HEK293 (cell line): ENCODE measurements around the gene IL1RL2.

Experiments used
- CTCF ChIA-PET: fragments of 350-600 bp; formaldehyde crosslinking; extraction: SDS; loops from one replicate; lab custom pipeline; 2021; ENCODE audit warnings: antibody characterized with exemption; lab: Yijun Ruan, JAX
- POLR2A ChIA-PET: fragments of 300-600 bp; formaldehyde crosslinking; extraction: SDS; loops from one replicate; lab custom pipeline; 2020; ENCODE audit warnings: antibody characterized with exemption, inconsistent platforms; lab: Yijun Ruan, JAX
- H3K27ac ChIP-seq: fragments of 200-500 bp; sonication (Bioruptor generic); 2 replicates; pipeline ENCODE4 v1.5.1; 2014; ENCODE audit warnings: low read depth, low read length, control low read depth, inconsistent platforms; ENCODE audit errors: extremely low read depth
- H3K36me3 ChIP-seq, 2 experiments: fragments of 200-500 bp in 1 of 2; sonication (Bioruptor generic) in 1 of 2; 1 replicate in 1 of 2; 2 replicates in 1 of 2; pipeline ENCODE4 v1.5.1; 2014 to 2017; ENCODE audit warnings: inconsistent platforms in 2 of 2, low read length in 2 of 2; ENCODE audit not compliant: control insufficient read depth in 2 of 2, insufficient read depth in 1 of 2
- H3K4me1 ChIP-seq: fragments of 200-500 bp; sonication (Bioruptor generic); 2 replicates; pipeline ENCODE4 v1.5.1; 2014; ENCODE audit warnings: mild to moderate bottlenecking, low read length, inconsistent platforms; ENCODE audit not compliant: control insufficient read depth, insufficient read depth
- H3K4me3 ChIP-seq: 2 replicates; pipeline ENCODE4 v1.5.1; 2011; ENCODE audit warnings: low read depth, mild to moderate bottlenecking, control low read depth, low read length, moderate library complexity
- H3K9me3 ChIP-seq: fragments of 200-500 bp; sonication (Bioruptor generic); 2 replicates; pipeline ENCODE4 v1.5.1; 2014; ENCODE audit warnings: low read depth, low read length, inconsistent platforms; ENCODE audit not compliant: control insufficient read depth, insufficient read depth
- BCL11A ChIP-seq: fragments of 450-650 bp; formaldehyde crosslinking; IDR thresholded peaks from 2 replicates; pipeline ENCODE4 v1.5.1; 2016; ENCODE audit warnings: low read depth, missing biosample characterization, missing genetic modification characterization
- GLI4 ChIP-seq: fragments of 450-650 bp; formaldehyde crosslinking; IDR thresholded peaks from 2 replicates; pipeline ENCODE4 v1.5.1; 2016; ENCODE audit warnings: missing biosample characterization, missing genetic modification characterization
- MZF1 ChIP-seq: fragments of 450-650 bp; formaldehyde crosslinking; IDR thresholded peaks from 2 replicates; pipeline ENCODE4 v1.5.1; 2017; ENCODE audit warnings: missing biosample characterization, missing genetic modification characterization, borderline replicate concordance
- YY2 ChIP-seq: fragments of 450-650 bp; formaldehyde crosslinking; IDR thresholded peaks from 2 replicates; pipeline ENCODE4 v1.5.1; 2016; ENCODE audit warnings: missing biosample characterization, missing genetic modification characterization
- ZBTB1 ChIP-seq: fragments of 450-650 bp; formaldehyde crosslinking; IDR thresholded peaks from 2 replicates; pipeline ENCODE4 v1.5.1; 2016; ENCODE audit warnings: missing biosample characterization, missing genetic modification characterization
- ZBTB11 ChIP-seq: fragments of 450-650 bp; formaldehyde crosslinking; conservative IDR thresholded peaks from 2 replicates; pipeline ENCODE4 v1.5.1; 2016; ENCODE audit warnings: low read depth, missing biosample characterization, missing genetic modification characterization
- ZFP37 ChIP-seq: fragments of 450-650 bp; formaldehyde crosslinking; IDR thresholded peaks from 2 replicates; pipeline ENCODE4 v1.5.1; 2016; ENCODE audit warnings: missing biosample characterization, missing genetic modification characterization
- ZFP41 ChIP-seq: fragments of 450-650 bp; formaldehyde crosslinking; IDR thresholded peaks from 2 replicates; pipeline ENCODE4 v1.5.1; 2016; ENCODE audit warnings: missing biosample characterization, missing genetic modification characterization, borderline replicate concordance
- ZNF214 ChIP-seq: fragments of 450-650 bp; formaldehyde crosslinking; IDR thresholded peaks from 2 replicates; pipeline ENCODE4 v1.5.1; 2017; ENCODE audit warnings: missing biosample characterization, mild to moderate bottlenecking, missing genetic modification characterization, borderline replicate concordance
- ZNF37A ChIP-seq: fragments of 450-650 bp; IDR thresholded peaks from 2 replicates; pipeline ENCODE4 v1.5.1; 2018; ENCODE audit warnings: missing biosample characterization, missing genetic modification characterization
- ZNF510 ChIP-seq: fragments of 450-650 bp; formaldehyde crosslinking; IDR thresholded peaks from 2 replicates; pipeline ENCODE4 v1.5.1; 2018; ENCODE audit warnings: mild to moderate bottlenecking, missing genetic modification characterization, missing biosample characterization; ENCODE audit not compliant: insufficient replicate concordance
- ZNF530 ChIP-seq: fragments of 450-650 bp; formaldehyde crosslinking; IDR thresholded peaks from 2 replicates; pipeline ENCODE4 v1.5.1; 2016; ENCODE audit warnings: low read depth, missing biosample characterization, missing genetic modification characterization
- ZNF549 ChIP-seq: fragments of 450-650 bp; IDR thresholded peaks from 2 replicates; pipeline ENCODE4 v1.5.1; 2018; ENCODE audit warnings: missing biosample characterization, missing genetic modification characterization, mild to moderate bottlenecking, inconsistent platforms, moderate library complexity
- ZNF629 ChIP-seq: fragments of 450-650 bp; formaldehyde crosslinking; IDR thresholded peaks from 2 replicates; pipeline ENCODE4 v1.5.1; 2017; ENCODE audit warnings: missing biosample characterization, missing genetic modification characterization
- ZNF664 ChIP-seq: fragments of 450-650 bp; formaldehyde crosslinking; IDR thresholded peaks from 2 replicates; pipeline ENCODE4 v1.5.1; 2016; ENCODE audit warnings: missing biosample characterization, missing genetic modification characterization
- ZNF776 ChIP-seq: fragments of 450-650 bp; formaldehyde crosslinking; IDR thresholded peaks from 2 replicates; pipeline ENCODE4 v1.5.0; 2017; ENCODE audit warnings: missing biosample characterization, missing genetic modification characterization, borderline replicate concordance
- ZNF792 ChIP-seq: fragments of 450-650 bp; formaldehyde crosslinking; IDR thresholded peaks from 2 replicates; pipeline ENCODE4 v1.5.1; 2016; ENCODE audit warnings: missing biosample characterization, missing genetic modification characterization
- ZNF843 ChIP-seq: fragments of 450-650 bp; formaldehyde crosslinking; IDR thresholded peaks from 2 replicates; pipeline ENCODE4 v1.5.1; 2016; ENCODE audit warnings: missing biosample characterization, missing genetic modification characterization

Gene IL1RL2

GRCh38 chr2:102191501-102191900 is 4.7 kb downstream of the IL1RL2 start:
- H3K4me1 ChIP-seq, result no peaks in the 10 kb centered on the region
- no peaks in the 10 kb centered on the region for H3K36me3 ChIP-seq
- CTCF ChIA-PET, result no interaction called here
- POLR2A ChIA-PET, result no interaction called here
- no peaks in the 10 kb centered on the region for H3K9me3 ChIP-seq
- no peak for TF ChIP-seq ZNF792 (tag by site-specific recombination)
- H3K4me3 ChIP-seq, result no peak overlapping the region
- H3K27ac ChIP-seq, result no peak overlapping the region

- no peak overlapping the region for H3K4me3 ChIP-seq
- no peaks in the 10 kb centered on the region for H3K36me3 ChIP-seq
- H3K4me1 ChIP-seq, result no peaks in the 10 kb centered on the region
- H3K27ac ChIP-seq, result no peak overlapping the region
- ChIA-PET CTCF (no interaction called here), POLR2A (no interaction called here)
- TF ChIP-seq ZNF843 (tag by site-specific recombination), result no peak
- TF ChIP-seq ZBTB1 (tag by site-specific recombination), result no peak
- no peak for TF ChIP-seq GLI4 (tag by site-specific recombination)
- no peak for TF ChIP-seq ZNF510 (tag by site-specific recombination)
- no peak for TF ChIP-seq ZNF629 (tag by site-specific recombination)
- no peaks in the 10 kb centered on the region for H3K9me3 ChIP-seq
Observed at GRCh38 chr2:102193074-102193473, 6.3 kb downstream of the IL1RL2 start.

GRCh38 chr2:102194609-102195268 is 7.9 kb downstream of the IL1RL2 start:
- no peaks in the 10 kb centered on the region for H3K9me3 ChIP-seq
- H3K27ac ChIP-seq, result no peak overlapping the region
- no peak overlapping the region for H3K4me3 ChIP-seq
- POLR2A ChIA-PET, result no interaction called here
- H3K4me1 ChIP-seq, result no peaks in the 10 kb centered on the region
- CTCF ChIA-PET, result interaction anchor here (0.6 kb wide), 1 partner anchor 32 kb away, joined by 3 read pairs; no protein-coding TSS in a partner anchor
- H3K36me3 ChIP-seq, result no peaks in the 10 kb centered on the region
- TF ChIP-seq MZF1 (no peak), ZFP41 (no peak), YY2 (tag by site-specific recombination) (no peak), ZNF549 (tag by site-specific recombination) (no peak), BCL11A (tag by site-specific recombination) (no peak), ZNF664 (no peak), ZNF37A (tag by site-specific recombination) (no peak), ZBTB11 (tag by site-specific recombination) (no peak), ZNF530 (tag by site-specific recombination) (no peak), ZFP37 (tag by site-specific recombination) (no peak), ZNF214 (tag by site-specific recombination) (no peak), ZNF776 (tag by site-specific recombination) (no peak)
